ENCODE data around the gene RTL1.

The RTL1 gene

DNA sequence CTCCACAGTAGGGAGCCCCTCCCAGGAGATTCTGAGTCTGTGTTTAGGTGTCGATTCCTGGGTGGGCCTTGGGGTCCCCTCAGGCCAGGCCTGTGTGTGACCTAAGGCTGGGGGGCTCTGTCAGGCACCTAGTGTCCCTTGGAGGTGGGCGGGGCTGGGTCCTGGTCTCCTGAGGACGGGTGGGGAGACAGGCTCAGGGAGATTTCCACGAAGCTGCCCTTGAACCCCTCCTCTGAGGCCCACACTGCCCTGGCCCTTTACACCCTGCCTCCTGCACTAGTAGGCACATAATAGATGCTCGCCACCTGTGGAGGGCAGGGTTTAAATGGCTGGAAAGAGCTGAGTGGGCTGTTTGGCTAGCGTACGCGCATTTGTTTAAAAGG, 44.7 kb downstream of the RTL1 start:
- no peaks in the 10 kb centered on the region for H4K20me1 ChIP-seq (ENCODE audit: low read depth, low read length)
- H3K27ac ChIP-seq (ENCODE audit: low read depth, low read length): no peak overlapping the region
- no peak overlapping the region for H3K4me3 ChIP-seq (ENCODE audit: insufficient read depth, low read length, poor library complexity, severe bottlenecking)
- no peaks in the 10 kb centered on the region for H3F3A ChIP-seq (ENCODE audit: insufficient read depth)
- H3K27me3 ChIP-seq (ENCODE audit: low read length): no peaks in the 10 kb centered on the region
- no peaks in the 10 kb centered on the region for H3K36me3 ChIP-seq (ENCODE audit: low read length)
- no peak overlapping the region for H3K9ac ChIP-seq (ENCODE audit: low read length)
- no peaks in the 10 kb centered on the region for H3K79me2 ChIP-seq (ENCODE audit: insufficient read depth, low read length)
- no peak overlapping the region for H3K4me2 ChIP-seq (ENCODE audit: low read depth, low read length, poor library complexity, severe bottlenecking)
- no peaks in the 10 kb centered on the region for H3K9me2 ChIP-seq (replicated peaks; ENCODE audit: insufficient read depth, low read length)
- no peak overlapping the region for H2AFZ ChIP-seq (ENCODE audit: low read depth, low read length, severe bottlenecking)
- TF ChIP-seq, protein P1, sequence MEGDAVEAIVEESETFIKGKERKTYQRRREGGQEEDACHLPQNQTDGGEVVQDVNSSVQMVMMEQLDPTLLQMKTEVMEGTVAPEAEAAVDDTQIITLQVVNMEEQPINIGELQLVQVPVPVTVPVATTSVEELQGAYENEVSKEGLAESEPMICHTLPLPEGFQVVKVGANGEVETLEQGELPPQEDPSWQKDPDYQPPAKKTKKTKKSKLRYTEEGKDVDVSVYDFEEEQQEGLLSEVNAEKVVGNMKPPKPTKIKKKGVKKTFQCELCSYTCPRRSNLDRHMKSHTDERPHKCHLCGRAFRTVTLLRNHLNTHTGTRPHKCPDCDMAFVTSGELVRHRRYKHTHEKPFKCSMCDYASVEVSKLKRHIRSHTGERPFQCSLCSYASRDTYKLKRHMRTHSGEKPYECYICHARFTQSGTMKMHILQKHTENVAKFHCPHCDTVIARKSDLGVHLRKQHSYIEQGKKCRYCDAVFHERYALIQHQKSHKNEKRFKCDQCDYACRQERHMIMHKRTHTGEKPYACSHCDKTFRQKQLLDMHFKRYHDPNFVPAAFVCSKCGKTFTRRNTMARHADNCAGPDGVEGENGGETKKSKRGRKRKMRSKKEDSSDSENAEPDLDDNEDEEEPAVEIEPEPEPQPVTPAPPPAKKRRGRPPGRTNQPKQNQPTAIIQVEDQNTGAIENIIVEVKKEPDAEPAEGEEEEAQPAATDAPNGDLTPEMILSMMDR (IDR thresholded peaks at IDR 0.05; ENCODE audit: insufficient read depth, low read length, poor library complexity, severe bottlenecking): no peak
- TF ChIP-seq EZH2phosphoT487 (conservative IDR thresholded peaks at IDR 0.05; ENCODE audit: low read length): no peak
- no peaks in the 10 kb centered on the region for H3K9me3 ChIP-seq (ENCODE audit: insufficient read depth, low read length)

- Histone ChIP-seq H2AFZ (ENCODE audit: low read depth, low read length, severe bottlenecking) (no peak overlapping the region), H3K79me2 (ENCODE audit: insufficient read depth, low read length) (no peaks in the 10 kb centered on the region), H3K9me3 (ENCODE audit: insufficient read depth, low read length) (no peaks in the 10 kb centered on the region), H3K27me3 (ENCODE audit: low read length) (no peaks in the 10 kb centered on the region), H4K20me1 (ENCODE audit: low read depth, low read length) (no peaks in the 10 kb centered on the region), H3K9ac (ENCODE audit: low read length) (no peak overlapping the region), H3K27ac (ENCODE audit: low read depth, low read length) (no peak overlapping the region), H3K36me3 (ENCODE audit: low read length) (no peaks in the 10 kb centered on the region), H3K4me2 (ENCODE audit: low read depth, low read length, poor library complexity, severe bottlenecking) (no peak overlapping the region), H3K4me3 (ENCODE audit: insufficient read depth, low read length, poor library complexity, severe bottlenecking) (no peak overlapping the region), H3K9me2 (replicated peaks; ENCODE audit: insufficient read depth, low read length) (no peaks in the 10 kb centered on the region), H3F3A (ENCODE audit: insufficient read depth) (no peaks in the 10 kb centered on the region)
- TF ChIP-seq, protein P1 (IDR thresholded peaks at IDR 0.05; ENCODE audit: insufficient read depth, low read length, poor library complexity, severe bottlenecking): no peak
- TF ChIP-seq EZH2phosphoT487 (conservative IDR thresholded peaks at IDR 0.05; ENCODE audit: low read length): no peak
Measured at GRCh38 chr14:100857923-100858837, 45.3 kb downstream of the RTL1 start.

- Histone ChIP-seq H3K27me3 (ENCODE audit: low read length) (no peaks in the 10 kb centered on the region), H3K79me2 (ENCODE audit: insufficient read depth, low read length) (no peaks in the 10 kb centered on the region), H3K4me2 (ENCODE audit: low read depth, low read length, poor library complexity, severe bottlenecking) (no peak overlapping the region), H3F3A (ENCODE audit: insufficient read depth) (no peaks in the 10 kb centered on the region), H3K9ac (ENCODE audit: low read length) (no peak overlapping the region), H3K9me2 (replicated peaks; ENCODE audit: insufficient read depth, low read length) (no peaks in the 10 kb centered on the region), H3K27ac (ENCODE audit: low read depth, low read length) (no peak overlapping the region), H4K20me1 (ENCODE audit: low read depth, low read length) (no peaks in the 10 kb centered on the region), H3K36me3 (ENCODE audit: low read length) (no peaks in the 10 kb centered on the region), H2AFZ (ENCODE audit: low read depth, low read length, severe bottlenecking) (no peak overlapping the region), H3K4me3 (ENCODE audit: insufficient read depth, low read length, poor library complexity, severe bottlenecking) (no peak overlapping the region), H3K9me3 (ENCODE audit: insufficient read depth, low read length) (no peaks in the 10 kb centered on the region)
- TF ChIP-seq, protein P1 (IDR thresholded peaks at IDR 0.05; ENCODE audit: insufficient read depth, low read length, poor library complexity, severe bottlenecking): no peak
Measured at GRCh38 chr14:100857233-100857922, 46.1 kb downstream of the RTL1 start.
